Endothelial cell of umbilical vein (primary cell): ENCODE data around the gene CCM2.

ENCODE experiments used
- CTCF ChIP-seq, 2 donors: IDR thresholded peaks; 1 replicate in 1 of 2; 2 replicates in 1 of 2; pipeline ENCODE4 v1.5.1; 2011; ENCODE audit warnings: low read length in 2 of 2, mild to moderate bottlenecking in 2 of 2, moderate library complexity in 2 of 2, control low read depth in 1 of 2, inconsistent platforms in 1 of 2, low read depth in 1 of 2; ENCODE audit not compliant: insufficient read depth in 1 of 2; ENCODE audit errors: extremely low read depth in 1 of 2
- EZH2 ChIP-seq: IDR thresholded peaks from 2 replicates; pipeline ENCODE4 v1.6.1; 2012; ENCODE audit warnings: borderline replicate concordance, low read depth, mild to moderate bottlenecking, moderate library complexity, low read length, inconsistent platforms; ENCODE audit not compliant: severe bottlenecking
- JUN ChIP-seq: IDR thresholded peaks from 2 replicates; pipeline ENCODE4 v1.6.1; 2011; ENCODE audit warnings: borderline replicate concordance, low read depth; ENCODE audit not compliant: insufficient read length, insufficient read depth
- POLR2A ChIP-seq: IDR thresholded peaks from 2 replicates; pipeline ENCODE4 v1.6.1; 2012; ENCODE audit warnings: low read depth, mild to moderate bottlenecking, control low read depth, low read length

GRCh38 chr7:45001826-45002225 is 1.8 kb downstream of the CCM2 start:
- no peak for TF ChIP-seq POLR2A
- TF ChIP-seq CTCF (IDR thresholded peaks at IDR 0.05; ENCODE audit: extremely low read depth in 1 of 2, insufficient read depth in 1 of 2, low read depth in 1 of 2, low read length in 2 of 2), result no peak
- TF ChIP-seq JUN, result no peak
- TF ChIP-seq EZH2, result no peak
